Mammary epithelial cell (primary cell): ENCODE measurements around the gene ARHGAP42.

Experiments
- EZH2 ChIP-seq: IDR thresholded peaks from 2 replicates; pipeline ENCODE4 v1.6.1; 2012; ENCODE audit warnings: low read length, inconsistent platforms, borderline replicate concordance
- TF ChIP-seq, protein P1 (sequence below), 2 donors: IDR thresholded peaks in 1 of 2; conservative IDR thresholded peaks in 1 of 2; 2 replicates each; pipeline ENCODE4 v1.5.1; 2011 to 2012; ENCODE audit warnings: inconsistent platforms in 2 of 2, low read length in 2 of 2, mild to moderate bottlenecking in 2 of 2, control low read depth in 1 of 2, low read depth in 1 of 2; ENCODE audit not compliant: insufficient read depth in 1 of 2; ENCODE audit errors: extremely low read depth in 1 of 2

DNA sequence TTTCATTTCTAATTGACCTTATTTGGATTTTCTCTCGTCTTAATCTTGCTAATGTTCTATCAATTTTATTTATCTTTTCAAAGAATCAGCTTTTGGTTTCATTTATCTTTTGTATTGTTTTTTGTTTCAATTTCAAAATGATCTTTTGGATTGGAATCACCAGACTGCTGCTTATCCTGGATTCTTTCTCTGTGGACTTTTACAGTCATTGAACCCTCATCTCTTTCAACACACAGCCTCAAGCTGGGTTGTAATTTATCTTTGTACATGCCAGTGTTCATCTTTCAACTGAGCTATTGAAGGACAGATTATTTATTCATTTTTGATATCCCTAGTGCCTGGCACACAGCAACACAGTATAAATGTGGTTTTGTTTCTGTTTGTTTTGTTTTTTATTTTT, 195.9 kb downstream of the ARHGAP42 start:
- TF ChIP-seq, protein P1, sequence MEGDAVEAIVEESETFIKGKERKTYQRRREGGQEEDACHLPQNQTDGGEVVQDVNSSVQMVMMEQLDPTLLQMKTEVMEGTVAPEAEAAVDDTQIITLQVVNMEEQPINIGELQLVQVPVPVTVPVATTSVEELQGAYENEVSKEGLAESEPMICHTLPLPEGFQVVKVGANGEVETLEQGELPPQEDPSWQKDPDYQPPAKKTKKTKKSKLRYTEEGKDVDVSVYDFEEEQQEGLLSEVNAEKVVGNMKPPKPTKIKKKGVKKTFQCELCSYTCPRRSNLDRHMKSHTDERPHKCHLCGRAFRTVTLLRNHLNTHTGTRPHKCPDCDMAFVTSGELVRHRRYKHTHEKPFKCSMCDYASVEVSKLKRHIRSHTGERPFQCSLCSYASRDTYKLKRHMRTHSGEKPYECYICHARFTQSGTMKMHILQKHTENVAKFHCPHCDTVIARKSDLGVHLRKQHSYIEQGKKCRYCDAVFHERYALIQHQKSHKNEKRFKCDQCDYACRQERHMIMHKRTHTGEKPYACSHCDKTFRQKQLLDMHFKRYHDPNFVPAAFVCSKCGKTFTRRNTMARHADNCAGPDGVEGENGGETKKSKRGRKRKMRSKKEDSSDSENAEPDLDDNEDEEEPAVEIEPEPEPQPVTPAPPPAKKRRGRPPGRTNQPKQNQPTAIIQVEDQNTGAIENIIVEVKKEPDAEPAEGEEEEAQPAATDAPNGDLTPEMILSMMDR (conservative IDR thresholded peaks at IDR 0.05 in 1 of 2, IDR thresholded peaks at IDR 0.05 in 1 of 2; ENCODE audit: extremely low read depth in 1 of 2, insufficient read depth in 1 of 2, low read depth in 1 of 2, low read length in 2 of 2): no peak
- TF ChIP-seq EZH2: no peak
